G401.6 (cell line): Measurements from ENCODE around the gene PIK3AP1.

Source experiments
- FAIRE-seq: peaks from 2 replicates; lab custom pipeline; 2012; peaks lifted over from hg19 to GRCh38; lab: Jason Lieb, UNC

The PIK3AP1 gene

GRCh38 chr10:96642973-96643372 is 77.3 kb downstream of the PIK3AP1 start:
- no peak for FAIRE-seq

DNA sequence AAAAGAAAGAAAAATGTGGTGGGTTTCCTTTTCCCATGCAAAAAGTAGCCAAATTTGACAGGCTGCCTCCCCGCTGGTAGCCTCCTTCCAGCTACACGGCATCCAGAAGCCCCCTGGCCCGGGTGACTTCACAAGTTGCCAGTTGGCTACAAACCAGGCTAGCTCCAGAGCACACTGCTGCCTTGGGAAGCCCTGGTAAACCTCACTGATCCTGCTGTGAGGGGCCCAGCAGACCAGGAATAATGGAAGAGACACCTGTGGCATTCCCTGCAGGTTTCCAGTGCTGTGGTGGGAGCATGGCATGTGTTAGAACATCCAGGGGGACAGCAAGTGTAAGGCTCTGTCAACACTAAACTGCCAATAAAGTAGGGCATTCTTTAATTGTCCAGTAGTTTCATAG is 77.8 kb downstream of the PIK3AP1 start:
- FAIRE-seq, result no peak

- no peak for FAIRE-seq
Observed at GRCh38 chr10:96641396-96642295, 78.7 kb downstream of the PIK3AP1 start.

- no peak for FAIRE-seq
Observed at GRCh38 chr10:96639899-96640298, 80.4 kb downstream of the PIK3AP1 start.

- FAIRE-seq, result no peak
Observed at GRCh38 chr10:96638696-96639095, 81.6 kb downstream of the PIK3AP1 start.

DNA sequence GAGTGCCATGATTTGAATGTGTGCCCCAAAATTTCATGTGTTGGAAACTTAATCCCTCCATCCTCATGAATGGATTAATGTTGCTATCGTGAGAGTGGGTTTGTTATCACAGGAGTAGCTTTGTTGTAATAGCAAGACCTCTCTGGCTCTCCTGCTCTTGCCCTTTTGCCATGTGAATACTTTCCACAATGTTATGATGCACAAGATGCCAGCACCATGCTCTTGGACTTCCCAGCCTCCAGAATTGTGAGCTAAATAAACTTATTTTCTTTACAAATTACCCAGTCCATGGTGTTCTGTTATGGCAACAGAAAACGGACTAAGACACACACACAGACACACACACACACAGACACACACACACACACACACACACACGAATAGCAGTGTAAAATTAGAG is 82.2 kb downstream of the PIK3AP1 start:
- FAIRE-seq, result no peak

GRCh38 chr10:96637709-96638108 is 82.6 kb downstream of the PIK3AP1 start:
- no peak for FAIRE-seq

- FAIRE-seq, result no peak
Observed at GRCh38 chr10:96636551-96636950, 83.8 kb downstream of the PIK3AP1 start.

DNA sequence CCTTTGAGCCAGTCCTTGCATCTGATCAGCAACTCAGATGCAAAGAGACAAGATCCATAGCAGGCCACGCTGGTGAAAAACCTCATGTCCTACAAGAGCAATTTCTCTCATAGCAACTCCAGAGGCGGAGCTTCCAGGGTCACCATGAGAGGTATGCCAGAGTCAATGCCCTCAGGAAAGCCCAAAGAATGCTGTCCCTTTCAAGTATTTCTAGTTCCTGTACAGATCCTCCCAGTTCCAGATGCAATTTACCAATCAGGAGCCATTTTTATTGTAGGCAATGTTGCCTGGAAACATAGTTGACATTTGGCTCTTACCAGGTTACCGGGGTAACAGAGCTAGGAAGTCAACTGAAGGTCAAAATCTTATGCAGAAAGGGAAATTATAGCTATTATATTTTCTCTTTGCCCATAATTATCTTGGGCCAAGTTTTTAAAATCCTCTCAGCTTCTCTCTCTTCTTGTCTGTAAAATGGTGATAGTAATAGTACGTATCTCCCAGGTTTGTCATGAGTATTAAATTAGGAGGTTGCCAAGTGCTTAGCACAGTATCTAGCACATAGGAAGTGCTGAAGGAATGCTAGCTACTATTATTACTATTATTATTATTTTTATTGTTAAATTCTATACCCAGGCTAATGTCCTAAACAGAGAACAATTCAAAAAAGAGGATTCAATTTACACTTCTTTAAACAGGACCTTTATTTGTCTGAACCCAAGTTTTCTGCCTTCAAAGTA is 87.2 kb downstream of the PIK3AP1 start:
- FAIRE-seq, result no peak

DNA sequence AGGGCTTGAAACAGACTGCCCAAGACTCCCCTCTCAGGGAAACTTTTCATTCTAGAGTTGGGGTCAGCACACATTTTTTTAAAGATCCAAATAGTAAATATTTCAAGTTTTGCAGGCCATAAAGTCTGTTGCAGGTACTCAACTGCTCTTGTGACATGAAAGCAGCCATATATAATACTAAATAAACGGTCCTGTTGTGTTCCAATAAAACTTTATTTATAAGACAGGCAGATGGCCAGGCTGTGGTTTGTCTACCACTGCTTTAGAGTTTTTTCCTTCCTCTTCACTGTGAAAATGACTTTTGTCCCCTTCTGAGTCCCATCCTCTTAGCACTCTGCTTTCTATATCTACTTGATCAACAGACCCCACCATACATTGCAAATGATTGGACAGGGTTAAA is 93.0 kb downstream of the PIK3AP1 start:
- FAIRE-seq, result no peak

- FAIRE-seq, result no peak
Observed at GRCh38 chr10:96626795-96627194, 93.5 kb downstream of the PIK3AP1 start.

GRCh38 chr10:96625173-96625572 is 95.1 kb downstream of the PIK3AP1 start:
- no peak for FAIRE-seq

DNA sequence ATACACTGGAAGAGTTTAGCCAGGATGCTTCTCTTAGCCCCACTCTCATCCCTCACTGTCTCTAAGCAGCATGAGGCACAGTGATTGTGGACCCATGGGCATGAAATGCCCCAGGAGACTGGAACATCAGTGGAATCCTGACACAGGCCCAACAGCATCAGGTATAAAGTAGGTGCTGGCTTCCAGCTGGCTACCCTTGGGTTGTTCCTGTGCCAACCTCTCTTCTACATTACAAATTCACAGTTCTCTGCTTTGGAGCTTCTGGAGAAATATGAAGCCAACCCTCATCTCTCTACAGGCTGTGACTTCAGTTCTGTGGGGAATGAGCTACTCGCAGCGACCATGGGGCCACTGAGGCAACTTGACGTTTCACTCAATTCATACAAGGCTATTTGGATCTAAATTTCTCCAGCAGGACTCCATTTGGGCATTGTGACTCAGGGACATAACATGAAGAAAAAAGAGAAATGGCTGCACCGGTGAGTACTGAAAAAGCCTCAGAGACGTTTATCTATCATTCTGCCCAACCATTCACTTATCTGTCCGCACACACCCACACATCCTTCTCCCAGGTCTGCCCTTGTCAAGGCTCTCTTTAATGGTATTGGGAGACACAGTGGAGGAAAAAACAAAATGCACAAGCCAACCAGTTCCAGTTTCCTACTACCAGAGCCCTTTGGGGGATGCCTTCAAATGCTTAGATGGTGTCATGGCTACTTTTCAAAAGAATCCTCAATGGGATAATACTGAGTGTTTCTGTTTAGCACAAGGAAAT is 98.1 kb downstream of the PIK3AP1 start:
- FAIRE-seq, result no peak

GRCh38 chr10:96619796-96620773 is 100.2 kb downstream of the PIK3AP1 start:
- FAIRE-seq, result no peak

DNA sequence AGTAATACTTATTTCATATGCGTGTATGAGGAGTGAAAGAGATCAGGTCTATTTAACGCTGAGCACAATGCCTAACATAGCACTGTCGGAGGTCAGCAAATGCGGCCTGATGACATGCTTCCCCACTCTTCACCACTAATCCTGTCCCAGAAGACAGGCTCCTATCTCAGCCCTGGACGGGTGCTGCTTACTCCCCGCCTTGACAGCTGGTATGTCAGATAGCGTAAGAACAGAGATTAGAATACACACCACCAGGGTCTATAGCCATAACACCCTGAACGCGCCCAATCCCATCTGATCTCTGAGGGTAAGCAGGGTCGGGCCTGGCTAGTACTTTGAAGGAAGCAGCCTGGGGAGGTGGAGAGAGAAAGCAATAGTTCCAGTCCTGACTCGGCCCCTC is 101.2 kb downstream of the PIK3AP1 start:
- no peak for FAIRE-seq

GRCh38 chr10:96618653-96619052 is 101.7 kb downstream of the PIK3AP1 start:
- FAIRE-seq, result no peak

DNA sequence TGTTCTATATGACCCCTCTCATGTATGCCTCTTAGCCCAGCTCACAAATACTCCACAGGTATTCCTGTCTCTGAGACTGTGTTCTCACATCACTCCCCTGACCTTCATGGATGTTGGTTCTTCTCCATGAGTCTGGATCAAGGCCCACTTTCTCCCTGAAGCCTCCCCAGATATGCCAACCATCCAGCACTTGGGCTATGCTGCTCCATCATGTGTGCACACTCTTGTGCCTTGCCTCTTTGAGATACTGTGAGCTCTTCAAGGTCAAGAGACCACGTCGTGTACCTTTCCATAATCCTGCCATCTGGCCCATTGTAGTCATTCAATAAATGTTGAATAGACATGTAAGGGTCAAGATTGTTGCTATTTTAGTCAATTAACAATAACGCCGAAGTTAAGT is 103.4 kb downstream of the PIK3AP1 start:
- FAIRE-seq, result no peak

GRCh38 chr10:96614515-96614914 is 105.8 kb downstream of the PIK3AP1 start:
- no peak for FAIRE-seq

GRCh38 chr10:96613576-96613975 is 106.7 kb downstream of the PIK3AP1 start:
- no peak for FAIRE-seq

DNA sequence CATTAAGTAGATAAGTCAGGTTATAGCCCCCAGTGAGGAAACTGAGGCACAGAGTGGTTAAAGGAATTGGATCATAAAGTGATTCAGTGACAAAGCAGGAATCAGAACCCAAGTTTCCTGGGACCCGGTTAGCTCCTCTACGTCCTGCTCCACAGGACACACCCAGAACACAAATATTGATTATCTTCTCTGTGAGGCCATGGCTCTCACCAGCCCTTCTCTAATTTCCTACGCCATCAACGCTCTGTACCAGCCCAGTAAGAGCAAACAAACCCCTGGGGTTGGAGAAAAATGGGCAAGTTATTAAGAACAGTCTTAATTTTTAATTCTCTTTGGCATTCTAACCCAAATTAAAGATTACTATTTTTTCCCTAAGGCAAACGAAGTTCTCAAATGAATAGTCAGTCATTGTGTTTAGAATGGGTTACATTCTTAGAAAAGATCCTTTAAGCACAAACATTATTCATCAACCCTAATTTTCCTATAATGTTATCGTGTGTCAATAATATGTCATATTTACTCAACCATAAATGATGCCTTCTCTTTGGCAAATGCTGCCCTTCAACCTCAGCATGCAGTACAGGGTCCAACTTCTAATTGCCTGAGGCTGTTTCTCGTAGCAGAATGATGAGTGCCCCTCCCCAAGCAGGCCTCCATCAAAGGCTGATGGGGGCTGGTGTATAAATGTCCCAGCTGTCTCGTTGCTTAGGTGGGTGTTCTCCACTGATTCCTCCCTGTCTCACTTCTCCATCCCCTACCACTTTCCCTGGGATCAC is 108.1 kb downstream of the PIK3AP1 start:
- FAIRE-seq, result no peak

GRCh38 chr10:96610817-96611216 is 109.5 kb downstream of the PIK3AP1 start:
- no peak for FAIRE-seq
